Measurements from ENCODE around the gene PNPLA2.

The PNPLA2 gene

GRCh38 chr11:843818-844692, 25.3 kb downstream of the PNPLA2 start:
- DNase-seq (ENCODE audit: low read depth in 2 of 2), result no peak

- DNase-seq (ENCODE audit: low read depth in 2 of 2), result no peak
These were observed 26.3 kb downstream of the PNPLA2 start for GRCh38 chr11:844693-845644.

GRCh38 chr11:845872-846495, 27.3 kb downstream of the PNPLA2 start:
- no peak for DNase-seq (ENCODE audit: low read depth in 2 of 2)

GRCh38 chr11:846496-847098, 27.9 kb downstream of the PNPLA2 start:
- DNase-seq (ENCODE audit: low read depth in 2 of 2), result no peak

- no peak for DNase-seq (ENCODE audit: low read depth in 2 of 2)
These were observed 29.2 kb downstream of the PNPLA2 start for GRCh38 chr11:847876-848275.

- peak in 1 of 2 donors; percentile 34 for DNase-seq (ENCODE audit: low read depth in 2 of 2)
These were observed 29.7 kb downstream of the PNPLA2 start for GRCh38 chr11:848380-848931.

- DNase-seq (ENCODE audit: low read depth in 2 of 2), result no peak
These were observed 30.6 kb downstream of the PNPLA2 start for GRCh38 chr11:849104-849824.

GRCh38 chr11:849951-850774, 31.4 kb downstream of the PNPLA2 start:
- DNase-seq (ENCODE audit: low read depth in 2 of 2), result no peak

- DNase-seq (ENCODE audit: low read depth in 2 of 2), result no peak
These were observed 32.4 kb downstream of the PNPLA2 start for GRCh38 chr11:850775-851763.

GRCh38 chr11:852762-853161, 34.0 kb downstream of the PNPLA2 start:
- no peak for DNase-seq (ENCODE audit: low read depth in 2 of 2)

- no peak for DNase-seq (ENCODE audit: low read depth in 2 of 2)
These were observed 35.2 kb downstream of the PNPLA2 start for GRCh38 chr11:853682-854448.

- DNase-seq (ENCODE audit: low read depth in 2 of 2), result no peak
These were observed 36.1 kb downstream of the PNPLA2 start for GRCh38 chr11:854601-855329.

- DNase-seq (ENCODE audit: low read depth in 2 of 2), result no peak
These were observed 36.6 kb downstream of the PNPLA2 start for GRCh38 chr11:855330-855674.

- no peak for DNase-seq (ENCODE audit: low read depth in 2 of 2)
These were observed 37.1 kb downstream of the PNPLA2 start for GRCh38 chr11:855796-856195.

- no peak for DNase-seq (ENCODE audit: low read depth in 2 of 2)
These were observed 37.7 kb downstream of the PNPLA2 start for GRCh38 chr11:856397-856796.

GRCh38 chr11:858053-858761, 39.5 kb downstream of the PNPLA2 start:
- no peak for DNase-seq (ENCODE audit: low read depth in 2 of 2)

Data from stimulated activated CD8-positive, alpha-beta memory T cell treated with anti-CD3 and anti-CD28 coated beads, Interleukin-15, amount 100 ng/mL, for 4 hours (primary cell).